Astrocyte of the cerebellum (primary cell): ENCODE measurements around the gene MTUS2.

ENCODE experiments used
- DNase-seq: peaks from one replicate; pipeline ENCODE4 v3.0.0-alpha.2; 2011; ENCODE audit warnings: low read depth
- H3K4me3 ChIP-seq: 2 replicates; pipeline ENCODE4 v1.5.1; 2011; ENCODE audit warnings: mild to moderate bottlenecking, low read depth, low read length, moderate library complexity
- in situ Hi-C: cut with HindIII; loops from 2 replicates; pipeline ENCODE4 v1.10.0; 2017; ENCODE audit warnings: low sequenced_read_pairs
- TF ChIP-seq, protein P1 (sequence below): IDR thresholded peaks from 2 replicates; pipeline ENCODE4 v1.5.1; 2012; ENCODE audit warnings: low read length, low read depth, moderate library complexity, mild to moderate bottlenecking; ENCODE audit errors: missing control alignments

The MTUS2 gene

DNA sequence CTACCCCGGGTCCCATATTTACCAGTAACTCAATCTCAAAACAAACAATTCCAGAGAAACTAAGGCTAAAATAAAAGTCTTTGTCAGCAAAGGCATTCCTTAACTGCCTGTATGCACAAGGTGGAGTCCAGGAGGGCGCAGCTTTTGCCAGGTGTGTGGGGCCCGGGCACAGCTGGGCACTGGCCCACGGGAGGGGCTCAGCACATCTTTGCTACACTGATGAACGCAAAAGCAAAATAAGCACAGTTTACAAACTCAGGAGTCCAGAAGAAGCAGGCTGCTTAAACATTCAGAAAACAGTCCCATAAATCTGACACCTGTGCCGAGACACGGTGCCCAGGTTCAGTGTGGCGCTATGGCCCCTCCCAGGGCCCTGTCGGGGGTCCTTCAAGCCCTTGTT lies 704.5 kb downstream of the MTUS2 start:
- no peak overlapping the region for H3K4me3 ChIP-seq
- in situ Hi-C loops, result no loop called here
- TF ChIP-seq, protein P1, sequence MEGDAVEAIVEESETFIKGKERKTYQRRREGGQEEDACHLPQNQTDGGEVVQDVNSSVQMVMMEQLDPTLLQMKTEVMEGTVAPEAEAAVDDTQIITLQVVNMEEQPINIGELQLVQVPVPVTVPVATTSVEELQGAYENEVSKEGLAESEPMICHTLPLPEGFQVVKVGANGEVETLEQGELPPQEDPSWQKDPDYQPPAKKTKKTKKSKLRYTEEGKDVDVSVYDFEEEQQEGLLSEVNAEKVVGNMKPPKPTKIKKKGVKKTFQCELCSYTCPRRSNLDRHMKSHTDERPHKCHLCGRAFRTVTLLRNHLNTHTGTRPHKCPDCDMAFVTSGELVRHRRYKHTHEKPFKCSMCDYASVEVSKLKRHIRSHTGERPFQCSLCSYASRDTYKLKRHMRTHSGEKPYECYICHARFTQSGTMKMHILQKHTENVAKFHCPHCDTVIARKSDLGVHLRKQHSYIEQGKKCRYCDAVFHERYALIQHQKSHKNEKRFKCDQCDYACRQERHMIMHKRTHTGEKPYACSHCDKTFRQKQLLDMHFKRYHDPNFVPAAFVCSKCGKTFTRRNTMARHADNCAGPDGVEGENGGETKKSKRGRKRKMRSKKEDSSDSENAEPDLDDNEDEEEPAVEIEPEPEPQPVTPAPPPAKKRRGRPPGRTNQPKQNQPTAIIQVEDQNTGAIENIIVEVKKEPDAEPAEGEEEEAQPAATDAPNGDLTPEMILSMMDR, result no peak
- no peak for DNase-seq

DNA sequence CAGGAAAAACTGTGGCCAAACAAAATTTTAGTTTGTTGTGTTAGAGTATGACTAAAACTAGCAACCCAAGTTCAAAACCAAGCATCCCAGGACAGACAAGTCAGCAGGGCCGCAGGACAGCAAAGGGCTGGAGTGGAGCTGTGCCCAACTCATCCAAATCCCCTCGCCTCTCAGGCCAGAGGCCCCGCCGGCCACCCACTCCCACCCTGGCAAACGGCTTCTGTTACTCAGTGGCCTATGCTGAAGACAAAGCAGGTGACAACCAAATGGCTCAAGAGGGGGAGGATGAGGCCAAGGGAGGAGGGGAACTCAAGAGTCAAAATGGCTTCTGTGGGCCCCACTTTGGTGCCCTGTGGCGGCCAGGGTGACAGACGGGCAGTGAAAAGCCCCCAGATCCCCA lies 705.6 kb downstream of the MTUS2 start:
- H3K4me3 ChIP-seq, result no peak overlapping the region
- in situ Hi-C loops, result no loop called here
- TF ChIP-seq, protein P1, result no peak
- DNase-seq, result no peak

DNA sequence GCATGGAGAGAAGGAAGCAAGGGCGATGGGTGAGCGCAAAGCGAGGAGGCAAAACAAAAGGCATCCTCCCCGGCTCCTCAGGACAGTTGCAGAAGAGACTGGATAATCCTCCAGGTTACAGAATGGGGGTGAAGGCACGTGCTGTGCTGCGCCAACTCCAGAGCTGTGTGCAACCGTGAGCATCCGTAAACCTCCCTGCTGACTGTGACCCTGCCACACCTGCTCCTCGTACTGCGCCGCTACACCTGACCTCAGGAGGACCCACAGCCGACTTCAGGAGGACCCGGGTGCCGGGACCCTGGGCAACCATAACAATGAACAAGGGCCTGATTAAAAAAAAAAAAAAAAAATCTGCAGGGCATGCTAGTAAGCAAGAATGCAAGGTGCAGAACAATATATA lies 706.6 kb downstream of the MTUS2 start:
- in situ Hi-C loops, result no loop called here
- H3K4me3 ChIP-seq, result no peak overlapping the region
- DNase-seq, result no peak
- TF ChIP-seq, protein P1, result no peak

DNA sequence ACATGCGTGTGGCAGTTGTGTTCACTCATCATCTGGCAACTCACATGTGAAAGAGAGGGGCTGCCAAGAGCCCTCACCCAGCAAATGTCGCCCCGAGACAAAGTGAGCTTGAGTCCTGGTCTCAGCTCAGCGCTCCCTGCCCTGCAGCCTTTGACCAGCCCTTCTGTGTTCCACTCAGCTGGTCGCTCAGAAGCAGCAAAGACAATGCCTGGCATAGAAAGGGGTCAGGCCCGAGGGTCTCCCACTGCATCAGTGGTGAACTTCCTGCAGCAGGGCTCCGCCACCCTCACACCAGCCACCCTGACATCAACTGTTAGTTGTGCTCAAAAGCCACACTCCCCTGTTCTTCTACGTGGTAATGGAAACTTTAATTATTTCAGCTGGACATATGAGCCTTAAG lies 707.4 kb downstream of the MTUS2 start:
- TF ChIP-seq, protein P1, result no peak
- in situ Hi-C loops, result no loop called here
- no peak for DNase-seq
- no peak overlapping the region for H3K4me3 ChIP-seq

DNA sequence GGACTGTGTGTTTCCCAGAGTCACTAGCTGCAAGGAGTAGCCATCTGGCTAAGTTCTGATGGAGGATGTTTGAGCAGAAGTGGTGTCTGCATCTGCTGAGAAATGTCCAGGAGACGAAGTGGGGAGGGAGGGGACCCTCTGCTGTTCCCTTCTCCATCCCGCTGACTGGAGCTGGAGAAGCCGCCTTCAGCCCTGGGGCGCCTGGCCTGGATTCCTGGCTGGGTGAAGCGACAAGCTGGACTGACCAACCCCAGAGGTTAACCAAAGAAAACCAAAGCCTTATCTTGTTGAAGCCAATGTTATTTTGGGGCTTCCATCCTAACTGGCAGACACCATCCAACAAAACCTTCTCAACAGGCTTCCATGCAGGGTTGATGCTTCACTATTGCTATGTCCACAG lies 707.8 kb downstream of the MTUS2 start:
- H3K4me3 ChIP-seq, result no peak overlapping the region
- TF ChIP-seq, protein P1, result no peak
- in situ Hi-C loops, result no loop called here
- DNase-seq, result no peak

DNA sequence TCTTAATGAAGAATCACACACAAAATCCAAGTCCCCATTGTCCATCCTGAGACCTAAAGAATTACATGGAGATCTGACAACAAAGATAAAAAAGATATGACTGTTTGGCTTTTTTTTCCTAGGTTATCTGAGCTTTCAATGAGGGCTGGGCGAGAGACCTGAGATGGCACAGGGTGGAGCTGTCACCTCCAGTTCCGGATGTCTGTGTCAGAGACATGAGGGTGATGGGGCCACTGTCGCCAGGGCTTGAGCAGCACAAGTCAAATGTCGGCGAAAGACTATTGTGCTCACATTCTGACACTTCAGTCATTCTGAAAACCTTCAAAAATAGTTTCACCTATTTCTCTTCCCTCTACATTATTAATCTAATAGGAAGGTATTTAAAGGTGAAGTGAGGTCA lies 709.6 kb downstream of the MTUS2 start:
- TF ChIP-seq, protein P1, result no peak
- in situ Hi-C loops, result no loop called here
- DNase-seq, result no peak
- no peak overlapping the region for H3K4me3 ChIP-seq

DNA sequence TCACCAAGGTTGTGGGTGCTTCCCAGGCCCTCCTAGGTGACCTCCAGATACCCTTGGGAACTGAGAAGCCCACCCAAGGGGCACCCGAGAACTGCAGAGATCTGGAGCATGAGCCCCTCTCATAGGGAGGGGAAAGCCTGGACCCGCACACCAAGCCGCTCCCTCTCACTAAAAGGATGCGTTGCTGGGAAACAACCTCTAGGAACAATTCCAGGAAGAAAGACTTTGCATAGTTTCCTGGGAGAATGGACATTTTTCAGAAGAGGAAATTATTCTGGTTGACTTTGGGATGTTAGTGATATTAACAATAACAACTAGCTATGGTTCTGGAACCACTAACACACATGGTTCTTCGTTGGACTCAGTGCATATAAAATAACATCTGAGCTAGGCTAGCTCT lies 710.8 kb downstream of the MTUS2 start:
- in situ Hi-C loops, result no loop called here
- no peak for DNase-seq
- H3K4me3 ChIP-seq, result no peak overlapping the region
- TF ChIP-seq, protein P1, result no peak
